ENCODE measurements around the gene CLDN10. TPM values are rescaled to one million over a fixed set of nuclear protein-coding genes. Genes with fewer than 3 reads are reported as not detected.

The CLDN10 gene
- polyA plus RNA-seq, 1 donor from 2014 or later = not detected

DNA sequence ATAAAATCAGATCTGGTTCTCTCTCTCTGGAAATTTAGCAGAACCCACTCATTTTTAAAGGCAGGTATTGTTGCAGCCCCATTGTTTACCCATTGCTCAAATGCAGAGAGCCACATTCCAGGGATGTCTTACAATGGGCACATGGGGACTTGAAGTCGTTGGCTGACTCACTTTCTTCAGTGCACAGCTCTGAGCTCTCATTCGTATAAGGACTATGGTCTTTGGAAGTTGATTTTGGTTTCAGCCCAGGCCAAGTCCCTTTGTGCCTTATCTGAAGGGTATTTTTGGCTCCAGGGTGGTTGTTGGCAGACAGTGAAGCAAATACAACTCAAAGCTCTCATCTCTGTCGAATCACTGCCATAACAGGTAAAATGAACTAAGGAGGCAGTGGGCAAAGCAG is 47.3 kb upstream of the CLDN10 start:
- no peak overlapping the region for H3K9ac ChIP-seq (ENCODE audit: low read length)
- no peak overlapping the region for H3K4me2 ChIP-seq (ENCODE audit: low read length)
- H3K9me3 ChIP-seq (ENCODE audit: low read length) = no peaks in the 10 kb centered on the region
- no peaks in the 10 kb centered on the region for H3F3A ChIP-seq (ENCODE audit: insufficient read depth, low read length, poor library complexity, severe bottlenecking)
- no peaks in the 10 kb centered on the region for H3K27me3 ChIP-seq (ENCODE audit: insufficient read depth, low read depth, low read length)
- H3K36me3 ChIP-seq (ENCODE audit: insufficient read depth, low read length) = no peaks in the 10 kb centered on the region
- TF ChIP-seq SMC3 (conservative IDR thresholded peaks at IDR 0.05; ENCODE audit: poor library complexity) (no peak), POLR2AphosphoS5 (IDR thresholded peaks at IDR 0.05) (no peak), TAF1 (IDR thresholded peaks at IDR 0.05; ENCODE audit: low read depth) (no peak), MXI1 (conservative IDR thresholded peaks at IDR 0.05; ENCODE audit: poor library complexity, severe bottlenecking) (no peak), EZH2 (IDR thresholded peaks at IDR 0.05; ENCODE audit: borderline replicate concordance, insufficient read depth, low read length, poor library complexity, severe bottlenecking) (no peak), RAD21 (conservative IDR thresholded peaks at IDR 0.05) (no peak), EP300 (conservative IDR thresholded peaks at IDR 0.05; ENCODE audit: poor library complexity, severe bottlenecking) (no peak)
- TF ChIP-seq, protein P1, sequence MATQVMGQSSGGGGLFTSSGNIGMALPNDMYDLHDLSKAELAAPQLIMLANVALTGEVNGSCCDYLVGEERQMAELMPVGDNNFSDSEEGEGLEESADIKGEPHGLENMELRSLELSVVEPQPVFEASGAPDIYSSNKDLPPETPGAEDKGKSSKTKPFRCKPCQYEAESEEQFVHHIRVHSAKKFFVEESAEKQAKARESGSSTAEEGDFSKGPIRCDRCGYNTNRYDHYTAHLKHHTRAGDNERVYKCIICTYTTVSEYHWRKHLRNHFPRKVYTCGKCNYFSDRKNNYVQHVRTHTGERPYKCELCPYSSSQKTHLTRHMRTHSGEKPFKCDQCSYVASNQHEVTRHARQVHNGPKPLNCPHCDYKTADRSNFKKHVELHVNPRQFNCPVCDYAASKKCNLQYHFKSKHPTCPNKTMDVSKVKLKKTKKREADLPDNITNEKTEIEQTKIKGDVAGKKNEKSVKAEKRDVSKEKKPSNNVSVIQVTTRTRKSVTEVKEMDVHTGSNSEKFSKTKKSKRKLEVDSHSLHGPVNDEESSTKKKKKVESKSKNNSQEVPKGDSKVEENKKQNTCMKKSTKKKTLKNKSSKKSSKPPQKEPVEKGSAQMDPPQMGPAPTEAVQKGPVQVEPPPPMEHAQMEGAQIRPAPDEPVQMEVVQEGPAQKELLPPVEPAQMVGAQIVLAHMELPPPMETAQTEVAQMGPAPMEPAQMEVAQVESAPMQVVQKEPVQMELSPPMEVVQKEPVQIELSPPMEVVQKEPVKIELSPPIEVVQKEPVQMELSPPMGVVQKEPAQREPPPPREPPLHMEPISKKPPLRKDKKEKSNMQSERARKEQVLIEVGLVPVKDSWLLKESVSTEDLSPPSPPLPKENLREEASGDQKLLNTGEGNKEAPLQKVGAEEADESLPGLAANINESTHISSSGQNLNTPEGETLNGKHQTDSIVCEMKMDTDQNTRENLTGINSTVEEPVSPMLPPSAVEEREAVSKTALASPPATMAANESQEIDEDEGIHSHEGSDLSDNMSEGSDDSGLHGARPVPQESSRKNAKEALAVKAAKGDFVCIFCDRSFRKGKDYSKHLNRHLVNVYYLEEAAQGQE (IDR thresholded peaks at IDR 0.05; ENCODE audit: borderline replicate concordance) = no peak
- TF ChIP-seq, protein P2, sequence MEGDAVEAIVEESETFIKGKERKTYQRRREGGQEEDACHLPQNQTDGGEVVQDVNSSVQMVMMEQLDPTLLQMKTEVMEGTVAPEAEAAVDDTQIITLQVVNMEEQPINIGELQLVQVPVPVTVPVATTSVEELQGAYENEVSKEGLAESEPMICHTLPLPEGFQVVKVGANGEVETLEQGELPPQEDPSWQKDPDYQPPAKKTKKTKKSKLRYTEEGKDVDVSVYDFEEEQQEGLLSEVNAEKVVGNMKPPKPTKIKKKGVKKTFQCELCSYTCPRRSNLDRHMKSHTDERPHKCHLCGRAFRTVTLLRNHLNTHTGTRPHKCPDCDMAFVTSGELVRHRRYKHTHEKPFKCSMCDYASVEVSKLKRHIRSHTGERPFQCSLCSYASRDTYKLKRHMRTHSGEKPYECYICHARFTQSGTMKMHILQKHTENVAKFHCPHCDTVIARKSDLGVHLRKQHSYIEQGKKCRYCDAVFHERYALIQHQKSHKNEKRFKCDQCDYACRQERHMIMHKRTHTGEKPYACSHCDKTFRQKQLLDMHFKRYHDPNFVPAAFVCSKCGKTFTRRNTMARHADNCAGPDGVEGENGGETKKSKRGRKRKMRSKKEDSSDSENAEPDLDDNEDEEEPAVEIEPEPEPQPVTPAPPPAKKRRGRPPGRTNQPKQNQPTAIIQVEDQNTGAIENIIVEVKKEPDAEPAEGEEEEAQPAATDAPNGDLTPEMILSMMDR (IDR thresholded peaks at IDR 0.05; ENCODE audit: poor library complexity, severe bottlenecking) = no peak
- no peak overlapping the region for H3K4me3 ChIP-seq (ENCODE audit: low read length)
- H3K27ac ChIP-seq (ENCODE audit: low read length) = no peak overlapping the region
- H4K20me1 ChIP-seq (ENCODE audit: insufficient read depth) = no peaks in the 10 kb centered on the region
- no peak overlapping the region for H2AFZ ChIP-seq (ENCODE audit: low read depth, low read length)
- H3K9me2 ChIP-seq (ENCODE audit: insufficient read depth, low read length) = no peaks in the 10 kb centered on the region
- no peaks in the 10 kb centered on the region for H3K79me2 ChIP-seq (replicated peaks; ENCODE audit: insufficient read depth, low read length)

DNA sequence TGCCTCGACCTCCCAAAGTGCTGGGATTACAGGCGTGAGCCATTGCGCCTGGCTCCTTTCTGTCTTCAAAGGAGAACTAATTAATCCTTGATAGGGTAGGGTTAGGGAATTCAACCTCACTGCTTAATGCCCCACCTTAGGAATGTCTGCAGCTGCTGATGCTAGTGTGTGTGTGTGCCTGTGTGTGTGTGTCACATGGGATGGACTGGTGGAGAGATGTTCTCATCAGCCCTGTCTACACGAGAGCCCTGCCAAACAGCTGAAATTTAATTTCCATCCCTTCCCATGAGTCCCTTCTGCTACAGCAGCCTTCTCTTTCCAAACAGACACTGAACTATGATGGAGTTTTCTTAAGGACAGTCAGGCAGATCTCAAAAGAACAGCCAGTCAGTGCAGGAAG is 46.5 kb upstream of the CLDN10 start:
- H3K4me2 ChIP-seq (ENCODE audit: low read length) = no peak overlapping the region
- H3K4me3 ChIP-seq (ENCODE audit: low read length) = no peak overlapping the region
- no peak overlapping the region for H3K9ac ChIP-seq (ENCODE audit: low read length)
- no peak overlapping the region for H2AFZ ChIP-seq (ENCODE audit: low read depth, low read length)
- H3K9me3 ChIP-seq (ENCODE audit: low read length) = no peaks in the 10 kb centered on the region
- no peaks in the 10 kb centered on the region for H3K9me2 ChIP-seq (ENCODE audit: insufficient read depth, low read length)
- TF ChIP-seq MXI1 (conservative IDR thresholded peaks at IDR 0.05; ENCODE audit: poor library complexity, severe bottlenecking) (no peak), TAF1 (IDR thresholded peaks at IDR 0.05; ENCODE audit: low read depth) (no peak), POLR2AphosphoS5 (IDR thresholded peaks at IDR 0.05) (no peak), EZH2 (IDR thresholded peaks at IDR 0.05; ENCODE audit: borderline replicate concordance, insufficient read depth, low read length, poor library complexity, severe bottlenecking) (no peak), EP300 (conservative IDR thresholded peaks at IDR 0.05; ENCODE audit: poor library complexity, severe bottlenecking) (no peak), RAD21 (conservative IDR thresholded peaks at IDR 0.05) (no peak), SMC3 (conservative IDR thresholded peaks at IDR 0.05; ENCODE audit: poor library complexity) (no peak)
- TF ChIP-seq, protein P2 (IDR thresholded peaks at IDR 0.05; ENCODE audit: poor library complexity, severe bottlenecking) = no peak
- TF ChIP-seq, protein P1 (IDR thresholded peaks at IDR 0.05; ENCODE audit: borderline replicate concordance) = no peak
- no peaks in the 10 kb centered on the region for H3K79me2 ChIP-seq (replicated peaks; ENCODE audit: insufficient read depth, low read length)
- H3F3A ChIP-seq (ENCODE audit: insufficient read depth, low read length, poor library complexity, severe bottlenecking) = no peaks in the 10 kb centered on the region
- H3K36me3 ChIP-seq (ENCODE audit: insufficient read depth, low read length) = no peaks in the 10 kb centered on the region
- H3K27ac ChIP-seq (ENCODE audit: low read length) = no peak overlapping the region
- no peaks in the 10 kb centered on the region for H4K20me1 ChIP-seq (ENCODE audit: insufficient read depth)
- no peaks in the 10 kb centered on the region for H3K27me3 ChIP-seq (ENCODE audit: insufficient read depth, low read depth, low read length)
